Measurements from ENCODE around the gene MCF2L2. TPM values are rescaled to one million over a fixed set of nuclear protein-coding genes. Genes with fewer than 3 reads are reported as not detected.
A peak's percentile ranks its signal among the peaks of the same experiment; 100 is the strongest.

Gene MCF2L2
- total and polyA plus RNA-seq, 11 donors: 0.12 to 1.4 (median 0.23) TPM; not detected in 1

DNA sequence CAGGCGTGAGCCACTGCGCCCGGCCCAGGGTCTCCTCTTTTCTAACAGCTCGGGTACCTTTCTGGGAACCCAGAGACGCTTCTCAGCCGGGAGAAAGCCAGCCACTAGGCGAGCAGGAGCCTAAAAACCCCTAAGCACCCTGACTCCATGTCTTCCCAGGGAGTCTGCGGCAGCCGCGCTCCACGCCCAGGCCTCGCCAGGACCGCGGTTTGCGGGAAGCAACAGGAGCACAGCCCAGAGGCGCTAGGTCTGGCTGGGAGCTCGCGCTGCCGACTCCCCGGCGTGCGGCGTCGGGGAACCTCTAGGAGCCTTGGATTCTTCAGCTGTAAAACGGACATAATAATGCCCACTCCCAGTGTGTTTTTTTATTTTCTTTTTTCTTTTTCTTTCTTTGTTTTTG lies 264.9 kb downstream of the MCF2L2 start:
- TF ChIP-seq POLR2A (IDR thresholded peaks at IDR 0.05): no peak
- TF ChIP-seq, protein P1, sequence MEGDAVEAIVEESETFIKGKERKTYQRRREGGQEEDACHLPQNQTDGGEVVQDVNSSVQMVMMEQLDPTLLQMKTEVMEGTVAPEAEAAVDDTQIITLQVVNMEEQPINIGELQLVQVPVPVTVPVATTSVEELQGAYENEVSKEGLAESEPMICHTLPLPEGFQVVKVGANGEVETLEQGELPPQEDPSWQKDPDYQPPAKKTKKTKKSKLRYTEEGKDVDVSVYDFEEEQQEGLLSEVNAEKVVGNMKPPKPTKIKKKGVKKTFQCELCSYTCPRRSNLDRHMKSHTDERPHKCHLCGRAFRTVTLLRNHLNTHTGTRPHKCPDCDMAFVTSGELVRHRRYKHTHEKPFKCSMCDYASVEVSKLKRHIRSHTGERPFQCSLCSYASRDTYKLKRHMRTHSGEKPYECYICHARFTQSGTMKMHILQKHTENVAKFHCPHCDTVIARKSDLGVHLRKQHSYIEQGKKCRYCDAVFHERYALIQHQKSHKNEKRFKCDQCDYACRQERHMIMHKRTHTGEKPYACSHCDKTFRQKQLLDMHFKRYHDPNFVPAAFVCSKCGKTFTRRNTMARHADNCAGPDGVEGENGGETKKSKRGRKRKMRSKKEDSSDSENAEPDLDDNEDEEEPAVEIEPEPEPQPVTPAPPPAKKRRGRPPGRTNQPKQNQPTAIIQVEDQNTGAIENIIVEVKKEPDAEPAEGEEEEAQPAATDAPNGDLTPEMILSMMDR (IDR thresholded peaks at IDR 0.05): no peak
- H3K4me3 ChIP-seq: no peak overlapping the region
- H3K27ac ChIP-seq: no peak overlapping the region
- H3K36me3 ChIP-seq: no peaks in the 10 kb centered on the region
- no peak for ATAC-seq
- H3K4me1 ChIP-seq: peaks cover 0 to 16% (median 2%) of the 10 kb centered on the region in 12 donors
- no peaks in the 10 kb centered on the region for H3K9me3 ChIP-seq
- peaks cover 6 to 40% (median 23%) of the 10 kb centered on the region in 9 donors for H3K27me3 ChIP-seq
- intact Hi-C loops (cut with DNase I): no loop called here
- WGBS, 4 donors: 76 to 86% (median 83%) methylated on average over 25 of the region's 25 CpGs
- DNase-seq: no peak

DNA sequence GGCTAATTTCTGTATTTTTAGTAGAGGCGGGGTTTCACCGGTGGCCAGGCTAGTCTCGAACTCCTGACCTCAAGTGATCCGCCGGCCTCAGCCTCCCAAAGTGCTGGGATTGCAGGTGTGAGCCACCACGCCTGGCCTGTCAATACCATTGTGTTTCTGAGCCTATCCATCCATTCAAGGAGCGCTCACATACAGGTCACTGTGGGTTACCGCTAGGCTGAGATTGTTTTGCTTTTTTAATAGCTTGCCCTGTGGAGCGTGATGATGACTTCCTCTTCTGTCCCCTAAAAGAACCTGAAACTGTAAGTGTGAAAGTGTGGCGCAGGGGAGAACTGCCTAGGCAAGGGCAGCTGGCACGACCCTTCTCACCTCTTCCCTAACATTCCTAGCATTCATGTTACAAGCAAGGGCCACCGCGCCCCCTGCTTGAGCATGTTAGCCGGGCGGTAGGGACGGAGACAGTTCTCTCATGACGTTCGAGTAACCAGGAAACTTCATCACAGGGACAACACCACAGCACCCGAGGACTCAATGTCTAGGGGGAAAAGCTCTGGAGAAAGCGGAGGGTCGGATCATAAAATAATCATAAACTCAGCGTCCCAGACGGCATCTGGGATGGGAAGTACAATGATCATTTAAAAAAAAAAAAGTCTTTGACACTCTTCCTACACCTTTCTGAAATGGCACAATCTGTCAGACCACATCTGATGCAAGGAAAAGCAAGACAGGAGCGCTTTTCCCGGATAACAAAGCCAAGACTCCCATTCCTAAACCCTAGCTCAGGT lies 266.7 kb downstream of the MCF2L2 start:
- no peak for ATAC-seq

DNA sequence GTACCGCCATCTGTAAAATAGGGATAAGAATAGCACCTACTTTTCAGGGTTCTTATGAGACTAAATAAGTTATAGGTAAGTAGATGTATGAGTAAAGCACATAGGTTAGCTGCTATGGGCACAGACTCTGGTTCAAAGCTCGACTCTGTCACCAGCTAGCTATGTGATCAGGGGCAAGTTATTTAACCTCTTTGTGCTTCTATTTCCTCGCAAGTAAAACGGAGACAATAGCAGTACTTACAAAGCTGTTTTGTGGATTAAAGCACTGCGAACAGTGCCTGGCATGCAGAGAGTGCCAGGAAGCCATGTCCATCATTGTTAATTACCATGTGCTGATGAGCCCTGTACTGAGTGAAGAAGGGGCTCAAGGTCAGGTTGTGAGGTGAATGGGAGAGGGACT lies 267.8 kb downstream of the MCF2L2 start:
- Histone ChIP-seq H3K4me1 (peaks cover 0 to 16% (median 2%) of the 10 kb centered on the region in 12 donors), H3K4me3 (no peak overlapping the region), H3K36me3 (no peaks in the 10 kb centered on the region), H3K27ac (no peak overlapping the region), H3K27me3 (peaks cover 6 to 36% (median 23%) of the 10 kb centered on the region in 9 donors), H3K9me3 (no peaks in the 10 kb centered on the region)
- TF ChIP-seq POLR2A (IDR thresholded peaks at IDR 0.05): no peak
- TF ChIP-seq, protein P1 (IDR thresholded peaks at IDR 0.05): no peak
- no peak for DNase-seq
- ATAC-seq: no peak
- intact Hi-C loops (cut with DNase I): no loop called here
- WGBS, 4 donors: 79 to 89% (median 84%) methylated on average over 5 of the region's 5 CpGs

More for the DNA sequence above, 266.7 kb downstream of the MCF2L2 start:
- 42 to 46% (median 44%) methylated on average over 25 of the region's 25 CpGs for WGBS, 4 donors
- no peaks in the 10 kb centered on the region for H3K9me3 ChIP-seq
- TF ChIP-seq POLR2A (IDR thresholded peaks at IDR 0.05): no peak
- H3K4me3 ChIP-seq: peak overlapping the region in 10 of 12 donors; percentile 42 to 75 (median 58)
- no peak overlapping the region for H3K27ac ChIP-seq
- DNase-seq: no peak
- H3K4me1 ChIP-seq: peaks cover 0 to 16% (median 2%) of the 10 kb centered on the region in 12 donors
- intact Hi-C loops (cut with DNase I): no loop called here
- H3K27me3 ChIP-seq: peaks cover 6 to 40% (median 23%) of the 10 kb centered on the region in 9 donors
- no peaks in the 10 kb centered on the region for H3K36me3 ChIP-seq

DNA sequence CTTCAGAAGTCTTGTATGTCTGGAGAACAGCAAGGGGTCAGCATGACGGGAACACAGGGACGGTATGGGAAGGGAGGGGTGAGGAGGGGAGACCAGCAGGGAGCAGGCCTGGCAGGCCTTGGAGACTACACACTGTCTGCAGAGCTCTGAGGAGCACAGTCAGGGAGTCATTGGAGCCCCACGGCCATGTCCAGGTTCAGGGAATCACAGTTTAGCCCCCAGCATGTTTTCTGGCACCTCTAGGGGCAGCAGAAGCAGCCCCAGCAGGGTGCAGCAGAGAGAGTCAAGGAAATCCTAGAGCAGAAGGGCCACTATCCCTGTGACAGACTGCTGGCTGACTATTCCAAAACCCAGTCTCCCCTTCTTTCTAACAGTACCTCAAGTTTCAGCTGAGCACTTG lies 269.1 kb downstream of the MCF2L2 start:
- no peak for ATAC-seq
- no peak for DNase-seq
- 58 to 69% (median 64%) methylated on average over 3 of the region's 3 CpGs for WGBS, 4 donors
- H3K27ac ChIP-seq: no peak overlapping the region
- H3K4me3 ChIP-seq: no peak overlapping the region
- H3K27me3 ChIP-seq: peaks cover 6 to 29% (median 23%) of the 10 kb centered on the region in 9 donors
- H3K36me3 ChIP-seq: no peaks in the 10 kb centered on the region
- intact Hi-C loops (cut with DNase I): no loop called here
- H3K4me1 ChIP-seq: peaks cover 0 to 16% (median 2%) of the 10 kb centered on the region in 12 donors
- TF ChIP-seq POLR2A (IDR thresholded peaks at IDR 0.05): no peak
- TF ChIP-seq, protein P1 (IDR thresholded peaks at IDR 0.05): no peak
- no peaks in the 10 kb centered on the region for H3K9me3 ChIP-seq
